Stimulated activated CD4-positive, alpha-beta T cell treated with anti-CD3 and anti-CD28 coated beads, Interleukin-1b, Interleukin-23, amount 100 ng/mL, for 24 hours (primary cell): ENCODE results near the gene MAT1A.
"Not testable (repeated sequence)": the region's sequence is repeated elsewhere in the genome, so short reads cannot be mapped to it uniquely, and the experiment has no call there.

Source experiments
- DNase-seq, 4 experiments: peaks; one replicate each; pipeline ENCODE4 v3.0.0-alpha.2; 2020; ENCODE audit warnings: low read depth in 4 of 4, low spot score in 1 of 4

The MAT1A gene

GRCh38 chr10:80265740-80266512 lies 23.5 kb downstream of the MAT1A start:
- DNase-seq: no peak

GRCh38 chr10:80264081-80265056 lies 25.1 kb downstream of the MAT1A start:
- DNase-seq: no peak

GRCh38 chr10:80261316-80262030 lies 28.0 kb downstream of the MAT1A start:
- DNase-seq: no peak

GRCh38 chr10:80260295-80261243 lies 28.9 kb downstream of the MAT1A start:
- peak in 3 of 4 experiments; percentile 10 to 17 (median 13) for DNase-seq

- no peak for DNase-seq
These were observed 30.0 kb downstream of the MAT1A start for GRCh38 chr10:80259405-80259871.

- DNase-seq: not testable (repeated sequence)
These were observed 32.7 kb downstream of the MAT1A start for GRCh38 chr10:80256798-80257197.

- DNase-seq: not testable (repeated sequence)
These were observed 34.7 kb downstream of the MAT1A start for GRCh38 chr10:80254726-80255125.

GRCh38 chr10:80253963-80254271 lies 35.5 kb downstream of the MAT1A start:
- DNase-seq: not testable (repeated sequence)

GRCh38 chr10:80253266-80253962 lies 36.0 kb downstream of the MAT1A start:
- no peak for DNase-seq

- DNase-seq: no peak
These were observed 37.1 kb downstream of the MAT1A start for GRCh38 chr10:80252296-80252887.

GRCh38 chr10:80251703-80252280 lies 37.7 kb downstream of the MAT1A start:
- DNase-seq: not testable (repeated sequence)

- DNase-seq: not testable (repeated sequence)
These were observed 39.1 kb downstream of the MAT1A start for GRCh38 chr10:80250399-80250798.

- not testable (repeated sequence) for DNase-seq
These were observed 39.6 kb downstream of the MAT1A start for GRCh38 chr10:80249906-80250305.

GRCh38 chr10:80247611-80248010 lies 41.8 kb downstream of the MAT1A start:
- not testable (repeated sequence) for DNase-seq

- not testable (repeated sequence) for DNase-seq
These were observed 45.1 kb downstream of the MAT1A start for GRCh38 chr10:80244371-80244770.

GRCh38 chr10:80242341-80242740 lies 47.1 kb downstream of the MAT1A start:
- DNase-seq: not testable (repeated sequence)

- DNase-seq: not testable (repeated sequence)
These were observed 53.0 kb downstream of the MAT1A start for GRCh38 chr10:80236457-80236856.

- DNase-seq: not testable (repeated sequence)
These were observed 54.9 kb downstream of the MAT1A start for GRCh38 chr10:80234331-80235235.
